ENCODE data around the gene TSPAN18.
"Not testable (repeated sequence)": the region's sequence is repeated elsewhere in the genome, so short reads cannot be mapped to it uniquely, and the experiment has no call there.

Gene TSPAN18

GRCh38 chr11:44868021-44868420 lies 141.3 kb downstream of the TSPAN18 start:
- no peak for DNase-seq (ENCODE audit: low read depth in 2 of 2)

- DNase-seq (ENCODE audit: low read depth in 2 of 2), result no peak
These were observed 142.0 kb downstream of the TSPAN18 start for GRCh38 chr11:44868455-44869421.

DNA sequence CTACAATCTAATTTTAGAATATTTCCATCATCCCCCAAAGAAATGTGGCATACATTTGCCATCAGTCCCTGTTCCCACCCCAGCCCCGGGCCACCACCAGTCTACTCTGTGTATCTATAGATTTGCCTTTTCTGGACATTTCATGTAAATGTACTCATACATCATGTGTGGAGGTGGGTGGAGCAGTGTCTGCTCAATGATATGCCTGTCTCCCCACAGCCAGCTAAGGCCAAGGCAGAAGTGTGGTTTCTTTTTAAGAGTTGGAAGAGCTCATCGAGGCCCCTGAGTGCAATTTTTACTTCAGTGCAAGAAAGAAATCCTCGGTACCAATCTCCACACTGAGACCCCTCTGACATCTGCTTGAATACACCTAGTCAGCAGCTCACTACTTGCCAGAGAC lies 143.4 kb downstream of the TSPAN18 start:
- DNase-seq (ENCODE audit: low read depth in 2 of 2), result no peak

- DNase-seq (ENCODE audit: low read depth in 2 of 2), result no peak
These were observed 143.9 kb downstream of the TSPAN18 start for GRCh38 chr11:44870615-44871176.

GRCh38 chr11:44871682-44872081 lies 144.9 kb downstream of the TSPAN18 start:
- DNase-seq (ENCODE audit: low read depth in 2 of 2), result not testable (repeated sequence)

DNA sequence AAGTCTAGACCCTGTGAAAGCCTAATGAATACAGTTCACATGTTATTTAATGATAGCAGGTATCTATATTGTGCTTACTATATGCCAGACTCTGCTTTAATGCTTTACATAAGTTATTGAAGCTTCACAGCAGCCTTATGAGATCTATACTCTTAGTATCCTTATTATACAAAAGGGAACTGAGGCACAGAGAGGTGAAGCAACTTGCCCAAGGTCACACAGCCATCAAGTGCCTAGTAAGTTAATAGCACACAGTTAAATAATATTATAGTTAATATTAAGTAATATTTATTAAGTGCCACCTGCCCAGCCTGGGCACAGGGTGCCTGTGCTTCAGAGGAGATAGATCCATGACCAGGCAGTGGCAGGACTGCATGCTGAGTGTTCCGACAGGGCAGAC lies 145.8 kb downstream of the TSPAN18 start:
- no peak for DNase-seq (ENCODE audit: low read depth in 2 of 2)

GRCh38 chr11:44873537-44873936 lies 146.8 kb downstream of the TSPAN18 start:
- DNase-seq (ENCODE audit: low read depth in 2 of 2), result no peak

GRCh38 chr11:44874284-44874683 lies 147.5 kb downstream of the TSPAN18 start:
- DNase-seq (ENCODE audit: low read depth in 2 of 2), result no peak

DNA sequence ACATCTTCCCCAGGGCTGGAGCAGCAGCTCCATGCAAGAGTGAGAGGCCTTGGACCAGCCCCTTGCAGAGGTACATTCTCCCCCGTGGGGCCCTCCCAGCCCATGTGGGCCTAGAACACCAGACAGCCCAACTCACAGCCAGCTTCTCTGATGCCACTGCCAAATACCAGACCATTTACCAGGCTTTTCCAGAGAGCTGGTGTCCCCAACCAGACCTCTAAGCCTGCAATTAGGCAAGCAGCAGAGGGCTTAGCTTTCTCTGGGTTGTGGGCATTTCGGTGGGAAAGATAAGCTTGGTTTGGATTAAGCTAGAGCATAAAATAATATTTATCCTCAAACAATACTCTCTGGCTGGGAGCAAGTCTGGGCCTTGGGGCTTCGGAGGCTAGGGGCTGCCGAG lies 148.3 kb downstream of the TSPAN18 start:
- no peak for DNase-seq (ENCODE audit: low read depth in 2 of 2)

- DNase-seq (ENCODE audit: low read depth in 2 of 2), result no peak
These were observed 149.5 kb downstream of the TSPAN18 start for GRCh38 chr11:44876194-44876723.

DNA sequence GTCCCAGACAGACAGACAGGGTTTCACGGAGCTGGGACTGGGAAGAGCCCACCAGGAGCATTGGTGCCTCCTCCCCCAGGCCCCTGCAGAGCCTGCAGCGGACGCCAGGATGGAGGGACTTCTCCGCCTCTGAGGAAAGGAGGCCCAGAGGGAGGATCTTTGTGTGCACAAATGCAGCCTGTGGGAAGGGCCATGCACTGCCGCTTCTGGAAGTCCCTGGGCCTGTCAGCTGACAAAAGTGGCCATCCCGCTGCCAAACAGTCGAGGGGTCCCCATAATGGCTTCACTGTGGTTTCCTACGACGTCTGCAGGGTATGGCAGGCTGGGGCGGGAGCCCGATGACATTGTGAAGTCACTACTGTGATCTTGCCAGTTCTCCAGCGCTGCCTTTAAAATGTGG lies 150.1 kb downstream of the TSPAN18 start:
- DNase-seq (ENCODE audit: low read depth in 2 of 2), result no peak

GRCh38 chr11:44877571-44878497 lies 151.1 kb downstream of the TSPAN18 start:
- no peak for DNase-seq (ENCODE audit: low read depth in 2 of 2)

DNA sequence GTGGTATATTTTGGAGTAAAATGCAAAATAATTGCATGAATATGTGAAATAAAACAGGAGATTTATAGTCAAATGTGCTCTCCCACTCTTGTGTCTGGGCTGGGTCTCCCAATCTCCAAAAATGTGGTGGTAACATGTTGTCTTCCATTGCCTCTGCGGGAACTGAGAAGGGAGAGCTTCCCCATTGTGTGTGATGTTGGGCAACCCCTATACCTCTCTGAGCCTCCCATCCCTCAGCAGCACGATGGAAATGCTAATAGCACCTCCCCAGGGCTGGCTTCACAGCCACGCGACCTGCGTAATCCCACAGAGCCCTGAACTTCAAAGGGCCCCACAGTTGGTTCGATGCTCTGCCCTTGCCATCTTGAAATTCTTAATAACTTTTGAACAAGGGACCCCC lies 151.9 kb downstream of the TSPAN18 start:
- no peak for DNase-seq (ENCODE audit: low read depth in 2 of 2)

- DNase-seq (ENCODE audit: low read depth in 2 of 2), result no peak
These were observed 152.7 kb downstream of the TSPAN18 start for GRCh38 chr11:44879432-44879831.

DNA sequence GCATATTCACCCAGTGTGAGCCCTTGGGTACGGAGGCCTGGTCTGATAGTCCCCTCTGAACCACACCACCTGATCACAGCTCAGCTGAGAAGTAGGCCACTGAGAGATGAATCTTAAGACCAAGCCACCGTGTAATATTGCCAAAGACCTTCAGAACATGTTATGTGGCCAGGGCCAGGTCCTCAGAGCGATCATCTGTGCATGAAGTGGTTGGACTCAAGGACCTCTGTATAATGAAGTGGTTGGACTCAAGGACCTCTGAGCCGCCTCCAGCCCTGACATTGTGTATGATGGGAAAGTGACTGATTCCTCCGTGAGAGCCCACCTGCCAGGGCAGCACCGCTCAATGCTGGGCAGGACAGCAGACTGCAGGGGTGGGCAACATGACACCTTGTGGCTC lies 153.7 kb downstream of the TSPAN18 start:
- no peak for DNase-seq (ENCODE audit: low read depth in 2 of 2)

GRCh38 chr11:44880953-44881352 lies 154.2 kb downstream of the TSPAN18 start:
- DNase-seq (ENCODE audit: low read depth in 2 of 2), result no peak

DNA sequence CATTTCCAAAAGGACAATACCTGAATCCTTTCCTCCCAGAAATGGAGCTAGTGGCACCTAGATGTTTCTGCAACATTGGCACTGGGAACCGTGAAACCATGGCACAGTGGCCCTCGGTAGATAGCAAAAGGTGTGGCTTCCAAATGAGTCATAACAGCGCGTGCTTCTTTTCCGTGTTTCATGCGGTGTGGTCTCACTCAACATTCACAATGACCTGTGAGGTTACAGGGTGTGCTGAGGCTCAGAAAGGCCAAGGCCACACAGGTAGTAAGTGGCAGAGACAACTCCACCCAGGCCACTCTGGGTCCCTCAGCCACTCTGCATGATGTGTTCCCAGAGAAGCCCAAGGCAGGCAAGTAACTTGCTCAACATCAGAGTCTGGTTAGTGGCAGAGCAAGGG lies 156.5 kb downstream of the TSPAN18 start:
- DNase-seq (ENCODE audit: low read depth in 2 of 2), result no peak

GRCh38 chr11:44884056-44884455 lies 157.3 kb downstream of the TSPAN18 start:
- DNase-seq (ENCODE audit: low read depth in 2 of 2), result no peak

DNA sequence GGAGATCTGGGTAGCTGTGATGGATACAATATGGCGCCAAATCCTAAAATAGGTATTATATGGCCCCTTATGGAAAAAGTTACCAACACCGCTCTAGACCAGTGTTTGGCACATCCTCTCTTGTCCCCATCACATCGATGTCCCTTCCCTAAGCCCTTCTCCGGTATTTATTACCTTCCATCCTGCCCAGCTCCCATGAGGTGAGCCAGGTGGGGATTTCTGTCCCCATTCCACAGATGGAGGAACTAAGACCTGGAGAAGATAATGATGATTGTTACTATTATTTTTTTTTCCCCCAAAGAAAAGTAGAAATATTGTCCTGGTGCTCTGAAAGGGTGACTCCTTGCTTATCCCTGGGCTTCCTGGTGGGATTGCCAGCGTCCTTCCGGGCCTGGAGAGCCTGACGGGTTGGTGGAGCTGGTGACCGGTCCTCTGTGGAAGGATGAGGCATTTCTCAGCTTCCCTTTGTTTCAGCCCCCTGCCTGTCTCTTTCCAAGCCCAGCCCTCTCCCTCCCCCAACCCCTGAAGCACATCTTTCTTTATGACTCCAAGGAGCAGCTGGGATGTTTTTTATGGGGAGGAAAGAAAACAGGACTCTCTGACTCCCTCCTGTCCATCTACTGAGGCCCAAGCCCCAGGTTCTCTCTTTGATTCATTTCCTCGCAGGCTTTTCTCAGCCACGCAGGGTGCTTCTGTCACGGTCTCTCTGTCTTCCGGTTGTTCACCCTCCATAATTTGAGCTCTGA lies 158.5 kb downstream of the TSPAN18 start:
- no peak for DNase-seq (ENCODE audit: low read depth in 2 of 2)

- no peak for DNase-seq (ENCODE audit: low read depth in 2 of 2)
These were observed 159.4 kb downstream of the TSPAN18 start for GRCh38 chr11:44885919-44886789.
